Smooth muscle cell (in vitro differentiated cells): ENCODE data around the gene VASN. TPM values are rescaled to one million over a fixed set of nuclear protein-coding genes. Genes with fewer than 3 reads are reported as not detected.
A peak's percentile ranks its signal among the peaks of the same experiment; 100 is the strongest.

Experiments
- DNase-seq: peaks from one replicate; lab custom pipeline; 2025; ENCODE audit not compliant: unreplicated experiment; lab: John Stamatoyannopoulos, UW
- H2AFZ ChIP-seq: fragments of 200-600 bp; sonication (generic); 2 replicates; pipeline ENCODE4 v1.6.0; 2016; ENCODE audit warnings: antibody characterized with exemption, low read depth, mild to moderate bottlenecking
- H3F3A ChIP-seq: fragments of 200-600 bp; sonication (generic); 2 replicates; pipeline ENCODE4 v1.6.0; 2017; ENCODE audit warnings: antibody characterized with exemption, low read depth
- H3K27ac ChIP-seq: fragments of 200-600 bp; sonication (generic); 2 replicates; pipeline ENCODE4 v1.5.1; 2016; ENCODE audit warnings: low read depth, mild to moderate bottlenecking
- H3K27me3 ChIP-seq: fragments of 200-600 bp; sonication (generic); 2 replicates; pipeline ENCODE4 v1.6.1; 2016; ENCODE audit warnings: low read depth, mild to moderate bottlenecking
- H3K36me3 ChIP-seq: fragments of 200-600 bp; sonication (generic); 2 replicates; pipeline ENCODE4 v1.5.1; 2016; ENCODE audit warnings: low read depth
- H3K4me1 ChIP-seq: fragments of 200-600 bp; sonication (generic); 2 replicates; pipeline ENCODE4 v1.5.1; 2016; ENCODE audit warnings: low read depth
- H3K4me2 ChIP-seq: fragments of 200-600 bp; sonication (generic); 2 replicates; pipeline ENCODE4 v1.6.0; 2016; ENCODE audit warnings: mild to moderate bottlenecking
- H3K4me3 ChIP-seq: fragments of 200-600 bp; sonication (generic); 2 replicates; pipeline ENCODE4 v1.5.1; 2016; ENCODE audit warnings: mild to moderate bottlenecking
- H3K79me2 ChIP-seq: fragments of 200-600 bp; sonication (generic); 2 replicates; pipeline ENCODE4 v1.6.0; 2016; ENCODE audit warnings: low read depth, mild to moderate bottlenecking
- H3K9ac ChIP-seq: fragments of 200-600 bp; sonication (generic); 2 replicates; pipeline ENCODE4 v1.6.0; 2016; ENCODE audit warnings: low read depth
- H3K9me3 ChIP-seq: fragments of 200-600 bp; sonication (generic); replicated peaks from 2 replicates; pipeline ENCODE4 v1.5.1; 2016; ENCODE audit warnings: low read depth
- H4K20me1 ChIP-seq: fragments of 200-600 bp; sonication (generic); 2 replicates; pipeline ENCODE4 v1.6.0; 2016; ENCODE audit warnings: low read depth
- CTCF ChIP-seq: fragments of 200-600 bp; sonication (generic); IDR thresholded peaks from 2 replicates; pipeline ENCODE4 v1.5.1; 2017; ENCODE audit warnings: borderline replicate concordance, mild to moderate bottlenecking, antibody characterized with exemption; ENCODE audit not compliant: insufficient read depth, poor library complexity, severe bottlenecking
- WGBS: methylation state at CpG from one replicate; pipeline ENCODE4 v1.1.7; 2016; ENCODE audit warnings: low lambda C conversion rate; 5-methylcytosine and 5-hydroxymethylcytosine counted together
- polyA plus RNA-seq: library from polyadenylated mRNA; unstranded; fragments of >200 nt; fragmentation: Nextera tagmentation; extraction: Ambion mirVana; gene quantifications from 2 replicates; pipeline ENCODE4 v1.2.1, GENCODE V29; 2016
- total RNA-seq: library from RNA; depleted of rRNA; stranded (reverse); fragments of >200 nt; gene quantifications from 2 replicates; pipeline ENCODE4 v1.2.3, GENCODE V29; 2014

The VASN gene
- total and polyA plus RNA-seq, 2 experiments from 2014 or later, result 30.0 to 150 TPM

- Histone ChIP-seq H3K9ac (no peak overlapping the region), H3K4me3 (no peak overlapping the region), H3K36me3 (no peaks in the 10 kb centered on the region), H3K27ac (no peak overlapping the region), H3K4me1 (no peaks in the 10 kb centered on the region), H3K4me2 (no peak overlapping the region), H4K20me1 (peaks cover 16% of the 10 kb centered on the region), H3K27me3 (no peaks in the 10 kb centered on the region), H2AFZ (no peak overlapping the region), H3K79me2 (peaks cover 10% of the 10 kb centered on the region), H3K9me3 (no peaks in the 10 kb centered on the region), H3F3A (peaks cover 4% of the 10 kb centered on the region)
- no peak for TF ChIP-seq CTCF
- DNase-seq, result no peak
- WGBS, result 95% methylated on average over 7 of the region's 7 CpGs
These were observed 42.7 kb downstream of the VASN start for GRCh38 chr16:4414187-4414917.

- Histone ChIP-seq H3K27me3 (no peaks in the 10 kb centered on the region), H3K36me3 (no peaks in the 10 kb centered on the region), H2AFZ (peak overlapping the region; percentile 86), H3K4me3 (peak overlapping the region; percentile 72), H3K79me2 (peaks cover 10% of the 10 kb centered on the region), H3K4me2 (peak overlapping the region; percentile 96), H3K9me3 (no peaks in the 10 kb centered on the region), H3F3A (peaks cover 4% of the 10 kb centered on the region), H3K4me1 (no peaks in the 10 kb centered on the region), H3K9ac (peak overlapping the region; percentile 77), H3K27ac (no peak overlapping the region), H4K20me1 (peaks cover 16% of the 10 kb centered on the region)
- no peak for TF ChIP-seq CTCF
- WGBS, result 9% methylated on average over 33 of the region's 44 CpGs
- no peak for DNase-seq
These were observed 44.0 kb downstream of the VASN start for GRCh38 chr16:4415538-4416199.

- WGBS, result 2% methylated on average over 58 of the region's 92 CpGs
These were observed 44.8 kb downstream of the VASN start, which contains the start of gene CORO7 for GRCh38 chr16:4416200-4417032. TSS of gene CORO7 (minus strand) at chr16:4416596. CDS start at chr16:4416518, 78 bp downstream.

More at GRCh38 chr16:4416200-4417032, 44.8 kb downstream of the VASN start, which contains the start of gene CORO7:
- no peaks in the 10 kb centered on the region for H3K27me3 ChIP-seq
- DNase-seq, result peak; percentile 69
- H2AFZ ChIP-seq, result peak within 1 kb of the TSS; percentile 86
- H3K79me2 ChIP-seq, result peaks cover 10% of the 10 kb centered on the region
- H3K4me3 ChIP-seq, result peak within 1 kb of the TSS; percentile 72
- H4K20me1 ChIP-seq, result peaks cover 16% of the 10 kb centered on the region
- peak within 1 kb of the TSS; percentile 96 for H3K4me2 ChIP-seq
- no peaks in the 10 kb centered on the region for H3K4me1 ChIP-seq
- peak within 1 kb of the TSS; percentile 77 for H3K9ac ChIP-seq
- peaks cover 4% of the 10 kb centered on the region for H3F3A ChIP-seq
- H3K27ac ChIP-seq, result no peak within 1 kb of the TSS
- no peaks in the 10 kb centered on the region for H3K9me3 ChIP-seq
- no peak for TF ChIP-seq CTCF
- H3K36me3 ChIP-seq, result no peaks in the 10 kb centered on the region
